ENCODE measurements around the gene LIFR.

GRCh38 chr5:38468978-38469706, 87.3 kb downstream of the LIFR start:
- TF ChIP-seq CTCF (conservative IDR thresholded peaks at IDR 0.05) (no peak), EZH2 (IDR thresholded peaks at IDR 0.05; ENCODE audit: low read depth) (no peak)

Data from PC-9 (cell line).